ENCODE measurements around the gene RNU6-9.

DNA sequence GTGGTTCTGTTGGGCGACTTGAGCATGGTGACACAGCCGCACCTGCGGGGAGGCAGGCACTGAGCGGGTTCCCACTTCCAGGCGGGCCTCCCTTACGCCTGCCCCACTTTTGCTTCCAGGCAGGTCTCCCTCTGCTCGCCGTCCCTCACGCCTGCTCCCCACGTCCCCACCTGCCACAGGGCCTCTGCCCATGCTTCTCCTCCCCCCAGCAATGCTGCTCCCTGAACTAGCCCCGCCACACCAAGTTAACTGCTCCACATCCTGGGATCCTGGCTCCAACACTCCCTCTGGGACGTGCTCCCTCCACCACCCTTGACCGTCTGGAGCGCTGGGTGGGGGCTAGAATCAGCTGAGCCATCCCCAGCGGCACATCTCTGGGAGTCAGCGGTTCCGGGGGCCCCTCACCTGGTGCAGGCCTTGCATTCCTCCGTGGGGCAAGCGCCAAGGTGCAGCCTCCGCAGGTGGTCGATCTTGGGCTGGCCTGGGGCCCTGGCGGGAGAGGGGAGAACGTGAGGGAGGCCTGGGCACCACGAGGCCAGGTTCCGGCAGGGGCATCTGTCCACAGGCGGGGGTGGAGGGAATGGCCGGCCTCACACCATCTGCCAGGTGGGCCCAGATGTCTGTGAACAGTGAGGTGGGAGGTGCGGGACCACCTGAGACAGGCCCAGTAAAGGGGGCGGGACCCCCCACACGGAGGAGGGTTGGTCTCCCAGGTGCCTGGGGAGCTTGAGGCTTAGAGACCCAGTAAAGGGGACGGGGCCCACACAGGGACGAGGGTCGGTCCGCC lies 24.6 kb upstream of the RNU6-9 start:
- TF ChIP-seq CTCF (IDR thresholded peaks at IDR 0.05) (no peak), POLR2A (IDR thresholded peaks at IDR 0.05) (no peak)
